GM18526 (cell line): ENCODE measurements around the gene GPATCH3.

Experiments
- POLR2A ChIP-seq: IDR thresholded peaks from 3 replicates; pipeline ENCODE4 v1.6.1; 2011; ENCODE audit not compliant: insufficient read length; ENCODE audit errors: extremely low read depth

Gene GPATCH3

GRCh38 chr1:26858160-26858559 is 42.1 kb downstream of the GPATCH3 start:
- TF ChIP-seq POLR2A: no peak

DNA sequence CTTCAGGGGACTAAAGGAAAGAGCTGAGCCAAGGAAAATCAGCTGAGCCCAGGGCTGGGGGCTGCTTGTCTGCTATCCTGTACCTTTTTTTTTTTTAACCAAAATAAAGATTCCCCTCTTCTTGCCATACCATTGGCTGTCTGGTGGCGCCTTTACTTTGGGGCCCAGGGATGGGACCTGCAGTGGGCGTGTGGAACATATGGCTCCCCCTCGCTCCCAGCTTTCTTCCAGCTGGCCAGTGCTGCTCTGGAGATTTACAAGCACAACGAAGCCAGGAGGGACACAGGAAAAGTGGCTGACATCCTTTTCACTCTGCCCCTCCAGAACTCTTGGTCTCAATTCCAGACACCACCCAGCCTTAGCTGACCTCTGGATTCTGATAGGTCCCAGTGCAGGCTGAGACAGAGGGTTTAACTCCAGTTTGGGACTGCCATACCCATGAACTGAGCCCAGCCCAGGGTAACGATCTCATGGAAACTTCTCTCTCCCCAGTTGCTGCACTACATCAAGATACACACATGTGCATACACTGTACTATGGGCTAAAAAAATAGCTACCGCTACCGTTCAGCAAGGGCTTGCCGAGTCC is 42.7 kb downstream of the GPATCH3 start:
- no peak for TF ChIP-seq POLR2A

GRCh38 chr1:26856604-26857469 is 43.4 kb downstream of the GPATCH3 start:
- TF ChIP-seq POLR2A: no peak

- no peak for TF ChIP-seq POLR2A
Measured at GRCh38 chr1:26856181-26856580, 44.1 kb downstream of the GPATCH3 start.

- TF ChIP-seq POLR2A: no peak
Measured at GRCh38 chr1:26855636-26856035, 44.6 kb downstream of the GPATCH3 start.

- no peak for TF ChIP-seq POLR2A
Measured at GRCh38 chr1:26854906-26855305, 45.4 kb downstream of the GPATCH3 start.

GRCh38 chr1:26853600-26853999 is 46.7 kb downstream of the GPATCH3 start:
- no peak for TF ChIP-seq POLR2A

DNA sequence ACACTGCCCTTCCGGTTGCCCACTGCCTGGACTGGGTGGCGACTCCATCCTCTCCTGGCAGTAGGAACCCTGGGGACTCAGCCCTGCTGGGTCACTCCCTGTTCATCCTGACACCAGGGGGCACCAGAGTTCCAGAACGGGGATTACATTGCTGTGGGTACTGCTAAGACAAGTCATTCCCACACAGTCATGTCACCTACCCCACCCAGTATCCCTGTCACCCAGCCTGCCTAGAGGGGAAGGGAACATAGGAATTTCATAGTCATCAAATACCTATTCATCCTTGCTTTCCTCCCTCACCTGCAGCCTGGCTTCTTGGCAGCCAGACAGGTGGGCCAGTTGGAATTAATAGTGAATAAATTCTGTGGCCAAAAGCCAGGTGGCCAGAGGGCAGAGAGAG is 47.1 kb downstream of the GPATCH3 start:
- no peak for TF ChIP-seq POLR2A

- TF ChIP-seq POLR2A: no peak
Measured at GRCh38 chr1:26852701-26853100, 47.6 kb downstream of the GPATCH3 start.

- no peak for TF ChIP-seq POLR2A
Measured at GRCh38 chr1:26851106-26851684, 49.1 kb downstream of the GPATCH3 start.

DNA sequence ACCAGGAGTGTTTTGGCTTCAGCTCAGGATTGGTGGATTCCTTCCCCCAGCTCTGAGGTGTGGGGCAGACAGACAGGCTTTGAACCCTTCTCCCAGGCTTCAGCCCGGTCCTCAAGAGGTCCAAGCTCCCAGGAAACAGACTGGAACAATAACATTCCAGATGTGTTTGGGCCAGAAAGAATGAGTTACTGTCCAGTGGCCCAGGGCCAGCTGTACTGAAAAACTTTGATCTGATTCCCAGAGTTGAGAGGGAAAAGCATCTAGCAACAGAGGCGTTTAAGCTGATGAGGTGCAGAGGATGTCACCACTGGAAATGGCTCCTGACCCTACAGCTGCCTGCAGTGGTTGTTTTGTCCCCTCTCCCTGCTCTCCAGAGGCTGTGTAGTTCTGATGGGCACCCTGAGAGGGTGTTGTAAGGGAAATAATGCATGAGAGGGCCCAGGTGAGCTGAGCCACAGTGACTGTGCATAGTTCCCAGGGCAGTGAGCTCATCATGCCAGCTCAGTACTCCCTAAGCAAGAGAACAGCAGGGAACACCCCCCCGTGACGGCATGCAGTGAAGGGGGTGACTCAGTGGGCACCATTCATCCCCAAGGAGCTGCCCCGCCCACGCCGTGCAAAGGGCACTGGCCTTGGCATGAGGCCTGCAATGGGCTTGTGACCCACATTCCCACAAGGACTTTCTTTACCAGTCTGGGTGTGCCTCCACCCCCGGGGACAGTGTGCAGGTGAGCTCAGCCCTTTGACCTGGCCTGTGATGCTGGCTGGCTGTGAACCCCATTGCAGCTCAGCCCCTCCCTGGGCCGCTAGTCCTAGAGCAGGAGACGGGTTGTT is 51.1 kb downstream of the GPATCH3 start:
- TF ChIP-seq POLR2A: no peak

DNA sequence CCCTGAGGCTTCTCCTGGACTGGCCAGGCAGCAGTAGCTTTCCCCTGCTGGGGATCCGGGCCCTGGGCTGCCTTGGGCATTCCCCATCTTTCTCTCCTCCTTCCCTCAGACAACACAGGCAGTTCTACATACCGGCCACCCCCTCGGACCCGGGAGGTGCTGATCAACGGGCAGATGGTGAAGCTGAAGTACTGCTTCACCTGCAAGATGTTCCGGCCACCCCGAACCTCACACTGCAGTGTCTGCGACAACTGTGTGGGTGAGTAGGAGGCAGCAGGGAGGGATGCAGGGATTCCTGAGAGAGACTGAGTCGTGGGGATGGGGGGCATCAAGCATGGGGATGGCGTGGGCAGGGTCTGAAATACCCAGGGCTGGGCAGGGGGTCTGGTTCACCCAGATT is 51.8 kb downstream of the GPATCH3 start:
- no peak for TF ChIP-seq POLR2A

DNA sequence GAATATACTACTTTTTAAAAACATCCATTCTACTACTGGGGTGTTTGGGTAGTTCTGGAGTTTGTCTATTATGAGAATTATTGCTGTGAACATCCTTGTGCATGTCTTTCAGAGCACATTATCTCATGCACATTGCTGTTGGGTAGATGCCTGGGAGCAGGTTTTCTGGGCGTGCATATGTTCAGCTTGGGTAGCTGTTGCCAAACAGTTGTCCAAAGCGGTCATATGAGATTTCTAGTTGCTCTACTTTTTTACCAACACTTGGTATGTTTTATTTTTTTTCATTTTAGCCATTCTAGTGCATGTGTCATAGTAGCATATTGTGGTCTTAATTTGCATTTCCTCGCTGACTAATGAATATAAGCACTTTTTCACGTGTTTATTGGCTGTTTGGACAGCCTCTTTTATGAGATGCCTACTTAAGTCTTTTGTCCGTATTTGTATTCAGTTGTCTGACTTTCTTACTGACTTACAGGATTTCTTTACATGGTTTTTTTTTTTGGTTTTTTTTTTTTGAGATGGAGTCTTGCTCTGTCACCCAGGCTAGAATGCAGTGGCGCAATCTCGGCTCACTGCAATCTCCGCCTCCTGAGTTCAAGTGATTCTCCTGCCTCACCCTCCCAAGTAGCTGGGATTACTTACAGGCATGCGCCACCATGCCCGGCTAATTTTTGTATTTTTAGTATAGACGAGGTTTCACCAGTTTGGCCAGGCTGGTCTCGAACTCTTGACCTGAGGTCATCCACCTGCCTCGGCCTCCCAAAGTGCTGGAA is 55.7 kb downstream of the GPATCH3 start:
- no peak for TF ChIP-seq POLR2A
